Activated CD8-positive, alpha-beta memory T cell treated with anti-CD3 and anti-CD28 coated beads, Interleukin-2, amount 10 ng/mL, durations not matched to agents 7 days and 5 days (primary cell): ENCODE results near the gene SMPDL3B. TPM values are rescaled to one million over a fixed set of nuclear protein-coding genes. Genes with fewer than 3 reads are reported as not detected.

Source experiments
- ATAC-seq: fragments of 150-1000 bp; cut with Tn5 transposase; one replicate; pipeline ENCODE4 v1.10.0; 2021; ENCODE audit warnings: moderate library complexity
- CTCF ChIA-PET: fragments of 350-600 bp; sonication (Branson Sonifier 250); formaldehyde crosslinking; loops from one replicate; lab custom pipeline; 2021; ENCODE audit warnings: antibody characterized with exemption; lab: Charles Lee
- DNase-seq: peaks from one replicate; pipeline ENCODE4 v3.0.0-alpha.2; 2020
- H3K27ac Mint-ChIP-seq: one replicate; pipeline ENCODE4 v1.8.0; 2021; ENCODE audit warnings: mild to moderate bottlenecking, mixed read lengths
- H3K27me3 Mint-ChIP-seq: one replicate; pipeline ENCODE4 v1.8.0; 2021; ENCODE audit warnings: mixed read lengths
- H3K36me3 Mint-ChIP-seq: one replicate; pipeline ENCODE4 v1.8.0; 2021; ENCODE audit warnings: mild to moderate bottlenecking, mixed read lengths
- H3K4me1 Mint-ChIP-seq: one replicate; pipeline ENCODE4 v1.8.0; 2021; ENCODE audit warnings: mixed read lengths
- H3K4me3 Mint-ChIP-seq: one replicate; pipeline ENCODE4 v1.8.0; 2021; ENCODE audit warnings: mild to moderate bottlenecking, moderate library complexity, mixed read lengths
- H3K9me3 Mint-ChIP-seq: one replicate; pipeline ENCODE4 v1.8.0; 2022; ENCODE audit warnings: low read depth, mixed read lengths
- total RNA-seq, 2 experiments: library from RNA; stranded (reverse); gene quantifications; one replicate each; pipeline ENCODE4 v1.2.3, GENCODE V29; 2021

SMPDL3B gene, protein sequence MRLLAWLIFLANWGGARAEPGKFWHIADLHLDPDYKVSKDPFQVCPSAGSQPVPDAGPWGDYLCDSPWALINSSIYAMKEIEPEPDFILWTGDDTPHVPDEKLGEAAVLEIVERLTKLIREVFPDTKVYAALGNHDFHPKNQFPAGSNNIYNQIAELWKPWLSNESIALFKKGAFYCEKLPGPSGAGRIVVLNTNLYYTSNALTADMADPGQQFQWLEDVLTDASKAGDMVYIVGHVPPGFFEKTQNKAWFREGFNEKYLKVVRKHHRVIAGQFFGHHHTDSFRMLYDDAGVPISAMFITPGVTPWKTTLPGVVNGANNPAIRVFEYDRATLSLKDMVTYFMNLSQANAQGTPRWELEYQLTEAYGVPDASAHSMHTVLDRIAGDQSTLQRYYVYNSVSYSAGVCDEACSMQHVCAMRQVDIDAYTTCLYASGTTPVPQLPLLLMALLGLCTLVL
- total RNA-seq: 1 to 10 TPM in 1 of 2 experiments, under 1 TPM in 1; 0.40 to 1.4 TPM

DNA sequence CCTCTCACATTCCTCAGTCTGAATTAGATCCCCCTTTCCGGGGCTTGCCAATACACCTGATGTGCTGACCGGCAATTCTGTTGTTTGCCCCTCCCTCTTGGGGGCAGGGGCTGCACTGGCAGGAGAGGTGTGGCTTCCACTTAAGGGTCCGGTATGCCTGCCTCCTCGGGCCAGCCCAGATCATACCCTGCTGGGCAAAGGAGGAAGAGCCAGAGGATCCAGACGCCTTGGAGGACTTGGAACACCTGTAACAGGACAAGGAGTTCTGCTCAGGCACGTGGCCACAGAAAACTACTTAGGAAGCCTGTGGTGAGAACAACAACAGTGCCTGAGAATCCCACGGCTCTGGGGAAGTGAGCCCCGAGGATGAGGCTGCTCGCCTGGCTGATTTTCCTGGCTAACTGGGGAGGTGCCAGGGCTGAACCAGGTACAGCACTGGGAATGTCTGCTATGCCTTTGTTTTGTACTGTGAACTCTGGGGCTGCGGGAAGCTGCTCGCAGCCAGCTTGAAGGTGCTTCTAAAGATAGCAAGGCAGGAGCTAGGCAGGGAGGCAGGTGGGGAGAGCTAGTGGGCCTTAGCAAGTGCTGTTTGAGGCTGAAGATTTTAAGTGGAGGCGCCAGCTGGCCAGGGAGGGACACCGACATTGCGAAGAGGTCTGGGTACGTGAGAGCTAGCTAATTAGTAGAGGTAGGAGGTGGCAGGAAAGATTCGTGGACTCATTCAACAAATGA lies at the start of gene SMPDL3B:
Gene SMPDL3B, plus strand, starts transcription at position 183 of the 732 bp plus-strand sequence. Its CDS starts 184 bp downstream, at position 367.
- ATAC-seq (peak; percentile 55), DNase-seq (no peak)
- Mint-ChIP-seq H3K27me3 (peaks cover 14% of the 10 kb centered on the region), H3K36me3 (no peaks in the 10 kb centered on the region), H3K27ac (no peak within 1 kb of the TSS), H3K4me3 (peak within 1 kb of the TSS; percentile 38), H3K4me1 (peaks cover 40% of the 10 kb centered on the region), H3K9me3 (no peaks in the 10 kb centered on the region)
- CTCF ChIA-PET: interaction anchor here (1.3 kb wide), 1 partner anchor 78 kb away, joined by 4 read pairs; no protein-coding TSS in a partner anchor

DNA sequence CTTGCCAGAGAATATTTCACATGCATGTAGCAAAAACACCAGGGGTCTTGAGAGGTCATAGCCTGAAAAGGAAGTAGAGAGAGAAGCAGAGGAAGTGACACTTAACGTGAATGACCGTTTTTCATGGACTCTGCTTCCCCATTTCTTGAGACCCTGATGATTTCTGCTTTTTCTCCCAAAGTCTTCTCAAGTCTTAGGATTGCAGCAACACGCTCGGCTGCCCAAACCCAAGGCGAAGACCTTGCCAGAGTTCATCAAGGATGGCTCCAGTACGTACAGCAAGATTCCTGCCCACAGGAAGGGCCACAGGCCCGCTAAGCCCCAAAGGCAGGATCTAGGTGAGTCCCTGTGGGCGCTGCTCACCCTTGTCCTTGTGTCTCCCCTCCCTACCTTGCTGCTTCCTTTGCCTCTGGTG lies 49.7 kb upstream of the SMPDL3B start:
- H3K36me3 Mint-ChIP-seq: peaks cover 45% of the 10 kb centered on the region
- peak overlapping the region; percentile 27 for H3K27ac Mint-ChIP-seq
- ATAC-seq (no peak), DNase-seq (no peak)
- CTCF ChIA-PET: no interaction called here
- H3K9me3 Mint-ChIP-seq: no peaks in the 10 kb centered on the region
- H3K4me1 Mint-ChIP-seq: peaks cover 50% of the 10 kb centered on the region
- H3K27me3 Mint-ChIP-seq: no peaks in the 10 kb centered on the region
- H3K4me3 Mint-ChIP-seq: no peak overlapping the region

DNA sequence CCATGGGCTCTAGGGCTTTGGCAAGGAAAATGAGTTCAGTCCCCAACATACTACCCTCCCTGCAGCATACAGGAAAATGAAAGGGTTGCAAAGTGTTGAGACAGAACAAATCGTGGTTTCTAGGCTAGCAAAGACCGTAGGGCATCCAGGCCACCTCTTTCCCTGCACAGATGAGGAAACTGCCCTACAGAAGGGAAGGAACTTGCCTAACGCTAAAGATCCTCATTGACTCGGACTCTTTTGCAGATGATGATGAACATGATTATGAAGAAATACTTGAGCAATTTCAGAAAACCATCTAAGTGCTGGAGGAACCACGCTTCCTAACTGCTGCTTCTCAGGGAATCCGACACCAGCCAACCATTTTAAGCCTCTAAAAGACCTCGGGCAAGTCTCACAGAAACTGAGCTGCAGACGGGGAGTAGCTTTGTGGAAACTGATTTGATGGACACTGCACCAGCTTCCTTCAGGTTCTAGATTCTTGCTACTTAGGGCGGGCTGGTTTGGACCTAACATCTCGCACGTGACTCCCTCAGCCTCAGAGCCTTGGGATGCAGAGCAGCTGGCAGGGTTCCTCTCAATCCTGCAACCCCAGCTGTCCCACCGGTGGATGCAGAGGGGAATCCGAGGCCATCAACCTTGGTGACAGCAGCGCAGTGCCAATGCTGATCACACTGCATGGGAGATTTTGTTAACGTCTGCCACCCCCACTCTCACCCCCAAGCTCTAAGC lies 49.0 kb upstream of the SMPDL3B start:
- H3K9me3 Mint-ChIP-seq: no peaks in the 10 kb centered on the region
- ATAC-seq (no peak), DNase-seq (no peak)
- H3K4me1 Mint-ChIP-seq: peaks cover 54% of the 10 kb centered on the region
- H3K27me3 Mint-ChIP-seq: no peaks in the 10 kb centered on the region
- H3K27ac Mint-ChIP-seq: peak overlapping the region; percentile 89
- no peak overlapping the region for H3K4me3 Mint-ChIP-seq
- CTCF ChIA-PET: interaction anchor here (0.6 to 1.2 kb wide), 3 partner anchors 12 to 53 kb away, joined by 3 to 7 read pairs (median 5); no protein-coding TSS in a partner anchor
- H3K36me3 Mint-ChIP-seq: peaks cover 48% of the 10 kb centered on the region

DNA sequence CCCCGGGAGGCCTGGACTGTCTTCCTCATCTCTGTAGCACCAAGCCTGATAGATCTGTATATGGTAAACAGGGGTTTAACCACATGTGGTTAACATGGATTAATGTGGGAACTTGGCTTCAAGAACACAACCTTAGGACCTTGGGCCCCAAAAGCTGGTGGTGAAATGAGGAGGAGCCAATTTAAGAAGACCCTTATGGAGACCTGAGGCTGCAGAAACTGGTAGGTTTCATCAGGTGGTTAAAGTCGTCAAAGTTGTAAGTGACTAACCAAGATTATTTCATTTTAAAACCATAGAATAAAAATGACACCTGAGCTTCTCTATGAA lies 48.5 kb upstream of the SMPDL3B start:
- Mint-ChIP-seq H3K36me3 (peaks cover 52% of the 10 kb centered on the region), H3K9me3 (no peaks in the 10 kb centered on the region), H3K27ac (peak overlapping the region; percentile 89), H3K4me1 (peaks cover 60% of the 10 kb centered on the region), H3K27me3 (no peaks in the 10 kb centered on the region), H3K4me3 (no peak overlapping the region)
- DNase-seq: no peak
- peak; percentile 10 for ATAC-seq
- CTCF ChIA-PET: interaction anchor here (0.6 to 1.2 kb wide), 3 partner anchors 13 to 54 kb away, joined by 3 to 7 read pairs (median 5); no protein-coding TSS in a partner anchor

DNA sequence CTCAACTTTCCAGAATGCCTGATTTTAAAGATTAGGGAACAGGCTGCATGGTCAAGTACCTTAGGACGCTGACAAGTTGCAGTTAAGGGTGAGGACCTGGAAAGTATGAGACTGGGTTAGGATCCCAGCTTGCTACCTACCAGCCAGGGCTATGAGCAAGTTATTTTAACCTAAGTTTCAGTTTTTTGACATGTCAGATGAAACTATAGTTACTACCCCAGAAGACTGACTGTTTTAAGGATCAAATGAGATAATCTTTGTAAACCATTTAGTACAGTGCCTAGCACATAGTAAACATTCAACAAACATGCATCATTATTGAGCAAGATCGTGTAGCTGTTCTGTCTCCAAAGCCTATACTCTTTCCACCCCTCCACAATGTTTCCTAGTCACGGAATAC lies 48.1 kb upstream of the SMPDL3B start:
- Mint-ChIP-seq H3K4me3 (peak overlapping the region; percentile 50), H3K27ac (peak overlapping the region; percentile 89), H3K36me3 (peaks cover 56% of the 10 kb centered on the region), H3K4me1 (peaks cover 64% of the 10 kb centered on the region), H3K27me3 (no peaks in the 10 kb centered on the region), H3K9me3 (no peaks in the 10 kb centered on the region)
- ATAC-seq: peak; percentile 25
- CTCF ChIA-PET: interaction anchor here (0.6 to 1.2 kb wide), 3 partner anchors 13 to 54 kb away, joined by 3 to 7 read pairs (median 5); no protein-coding TSS in a partner anchor
- no peak for DNase-seq

DNA sequence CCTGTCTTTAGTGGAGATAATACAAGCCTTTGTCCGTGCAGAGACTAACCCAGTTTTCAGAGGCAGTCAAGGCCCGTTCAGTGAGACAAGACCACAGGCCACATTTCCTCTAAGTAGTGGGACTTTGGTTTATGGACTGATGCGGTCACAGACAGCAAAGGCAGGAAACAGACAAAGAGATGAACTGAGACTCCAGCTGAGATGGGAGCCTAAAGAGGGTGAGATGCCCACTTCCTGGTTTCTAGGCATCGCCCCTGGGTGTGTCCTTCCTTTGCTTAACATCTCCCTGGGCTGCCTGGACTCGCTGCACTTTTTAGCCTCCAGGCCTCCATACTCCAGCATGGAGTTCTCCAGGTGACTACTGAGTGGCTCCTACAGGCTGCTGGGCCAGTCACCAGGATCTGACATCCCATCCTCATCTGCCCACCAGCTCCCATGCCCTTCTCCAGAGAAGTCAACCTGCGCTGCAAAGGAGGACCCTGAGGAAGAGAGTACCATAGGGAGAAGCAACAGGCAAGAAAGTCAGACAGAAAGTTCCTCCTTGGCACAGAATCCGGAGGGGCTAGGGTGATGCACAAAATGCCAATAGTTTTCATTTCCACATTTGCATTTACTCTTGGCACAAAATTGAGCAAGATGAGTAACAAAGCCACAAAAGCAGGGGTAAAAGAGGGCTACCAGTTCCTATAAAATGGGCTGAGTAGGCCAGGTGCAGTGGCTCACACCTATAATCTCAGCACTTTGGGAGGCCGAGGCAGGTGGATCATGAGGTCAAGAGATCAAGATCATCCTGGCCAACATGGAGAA lies 47.4 kb upstream of the SMPDL3B start:
- CTCF ChIA-PET: interaction anchor here (1.2 kb wide), 1 partner anchor 30 kb away, joined by 7 read pairs; no protein-coding TSS in a partner anchor
- no peaks in the 10 kb centered on the region for H3K27me3 Mint-ChIP-seq
- peaks cover 62% of the 10 kb centered on the region for H3K36me3 Mint-ChIP-seq
- H3K4me3 Mint-ChIP-seq: peak overlapping the region; percentile 50
- peaks cover 71% of the 10 kb centered on the region for H3K4me1 Mint-ChIP-seq
- ATAC-seq: peak; percentile 83
- H3K9me3 Mint-ChIP-seq: no peaks in the 10 kb centered on the region
- peak overlapping the region; percentile 89 for H3K27ac Mint-ChIP-seq
- DNase-seq: peak; percentile 84

DNA sequence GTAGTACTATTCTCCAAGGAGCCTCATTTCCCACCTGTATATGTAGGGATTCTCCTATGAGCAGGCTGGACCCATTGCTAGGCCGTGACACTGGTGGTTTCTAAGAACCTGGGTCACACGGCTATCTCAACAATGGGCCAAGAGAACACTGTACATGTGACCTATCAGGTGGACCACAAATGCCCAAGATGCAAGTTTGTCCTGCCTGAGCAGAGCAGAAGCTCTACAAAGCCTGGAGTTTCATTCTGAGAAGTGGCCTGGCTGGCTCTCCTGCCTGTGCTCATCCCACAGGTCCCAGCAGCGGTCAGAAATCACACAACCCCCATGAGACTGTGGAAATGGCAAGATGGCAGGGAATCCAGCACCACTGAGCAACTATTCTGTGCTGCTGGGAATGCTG lies 45.3 kb upstream of the SMPDL3B start:
- no peaks in the 10 kb centered on the region for H3K9me3 Mint-ChIP-seq
- CTCF ChIA-PET: interaction anchor here (1.8 kb wide), 1 partner anchor 16 kb away, joined by 6 read pairs; no protein-coding TSS in a partner anchor
- peaks cover 72% of the 10 kb centered on the region for H3K4me1 Mint-ChIP-seq
- H3K27ac Mint-ChIP-seq: peak overlapping the region; percentile 14
- no peak overlapping the region for H3K4me3 Mint-ChIP-seq
- no peak for DNase-seq
- no peak for ATAC-seq
- no peaks in the 10 kb centered on the region for H3K27me3 Mint-ChIP-seq
- H3K36me3 Mint-ChIP-seq: peaks cover 71% of the 10 kb centered on the region

DNA sequence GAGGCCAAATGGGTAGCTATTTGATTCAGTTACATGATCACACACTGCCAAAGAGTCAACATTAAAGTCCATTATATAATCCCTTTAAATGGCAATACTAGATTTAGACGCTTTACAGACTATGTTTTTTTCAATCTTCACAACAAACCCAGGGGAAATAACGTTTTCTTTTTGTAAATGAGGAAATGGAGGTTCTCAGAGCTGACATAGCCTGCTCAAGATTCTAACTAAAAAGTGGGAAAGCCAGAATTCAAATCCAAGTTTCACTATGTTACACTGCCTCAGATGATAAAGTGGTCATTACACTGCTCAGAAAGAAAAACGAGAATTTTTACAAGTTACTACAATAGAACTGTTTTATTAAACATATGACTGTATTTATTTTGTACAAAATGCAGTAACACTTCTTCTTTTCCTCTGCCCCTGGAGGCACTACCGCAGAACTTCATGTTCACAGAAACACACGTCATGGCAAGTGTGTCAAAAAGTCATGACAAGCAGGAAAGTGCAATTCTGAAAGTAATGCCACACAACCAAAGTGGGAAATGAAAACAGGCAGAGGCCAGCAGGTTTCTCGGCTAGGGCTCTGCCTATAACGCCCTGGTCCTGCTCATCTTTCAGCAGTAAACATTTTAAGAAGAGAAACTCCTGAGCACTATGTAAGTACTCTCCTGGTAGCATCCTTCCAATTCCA lies 43.5 kb upstream of the SMPDL3B start:
- peaks cover 65% of the 10 kb centered on the region for H3K36me3 Mint-ChIP-seq
- peak overlapping the region; percentile 10 for H3K4me3 Mint-ChIP-seq
- no peaks in the 10 kb centered on the region for H3K9me3 Mint-ChIP-seq
- ATAC-seq: peak; percentile 31
- peaks cover 57% of the 10 kb centered on the region for H3K4me1 Mint-ChIP-seq
- H3K27ac Mint-ChIP-seq: peak overlapping the region; percentile 85
- H3K27me3 Mint-ChIP-seq: no peaks in the 10 kb centered on the region
- CTCF ChIA-PET: interaction anchor here (1.2 to 1.8 kb wide), 4 partner anchors 18 to 33 kb away, joined by 4 to 10 read pairs (median 6); no protein-coding TSS in a partner anchor
- DNase-seq: peak; percentile 69

DNA sequence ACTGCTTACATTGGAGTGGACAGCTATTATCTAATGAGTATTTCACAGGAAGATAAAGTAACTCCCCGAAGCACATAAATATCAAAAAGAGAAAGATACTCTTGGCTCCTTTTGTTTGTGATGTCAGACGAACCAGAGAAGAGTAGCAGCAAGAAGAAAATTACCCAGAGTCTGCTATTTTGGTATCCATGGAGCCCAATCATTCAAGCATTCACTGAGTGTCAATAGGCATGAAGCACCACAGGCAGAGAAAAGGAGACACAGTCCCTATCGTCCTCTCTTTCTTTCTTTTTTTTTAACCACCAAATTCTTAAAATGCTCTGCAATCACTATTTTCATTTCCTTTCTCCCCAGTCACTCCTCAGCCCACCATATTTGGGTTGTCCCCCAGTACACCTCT lies 40.3 kb upstream of the SMPDL3B start:
- no peak overlapping the region for H3K4me3 Mint-ChIP-seq
- CTCF ChIA-PET: no interaction called here
- no peaks in the 10 kb centered on the region for H3K9me3 Mint-ChIP-seq
- H3K4me1 Mint-ChIP-seq: peaks cover 33% of the 10 kb centered on the region
- ATAC-seq (no peak), DNase-seq (no peak)
- no peak overlapping the region for H3K27ac Mint-ChIP-seq
- peaks cover 53% of the 10 kb centered on the region for H3K36me3 Mint-ChIP-seq
- no peaks in the 10 kb centered on the region for H3K27me3 Mint-ChIP-seq

DNA sequence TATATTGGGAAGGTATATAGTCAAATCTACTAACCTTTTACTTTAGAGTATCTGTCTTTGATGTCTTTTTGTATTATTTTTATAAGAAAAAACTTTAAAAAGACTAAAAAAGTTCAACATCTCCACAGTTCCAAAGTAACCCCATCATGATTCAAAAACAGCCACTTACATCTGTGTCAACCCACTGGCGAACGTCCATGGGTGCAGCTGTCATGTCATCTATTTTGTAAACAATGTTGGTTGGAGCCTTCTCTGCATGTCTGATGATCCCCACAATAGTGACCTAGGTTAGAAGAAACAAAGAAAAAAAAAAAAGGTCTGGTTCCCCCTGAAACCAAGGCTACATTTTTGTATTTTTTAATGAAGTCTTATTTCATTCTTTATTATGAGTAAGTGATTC lies 28.0 kb upstream of the SMPDL3B start:
- Mint-ChIP-seq H3K9me3 (no peaks in the 10 kb centered on the region), H3K4me3 (no peak overlapping the region), H3K36me3 (peaks cover 40% of the 10 kb centered on the region), H3K4me1 (peaks cover 10% of the 10 kb centered on the region), H3K27me3 (no peaks in the 10 kb centered on the region), H3K27ac (no peak overlapping the region)
- CTCF ChIA-PET: interaction anchor here (1.7 kb wide), 1 partner anchor 72 kb away, joined by 4 read pairs; no protein-coding TSS in a partner anchor
- ATAC-seq (no peak), DNase-seq (no peak)

DNA sequence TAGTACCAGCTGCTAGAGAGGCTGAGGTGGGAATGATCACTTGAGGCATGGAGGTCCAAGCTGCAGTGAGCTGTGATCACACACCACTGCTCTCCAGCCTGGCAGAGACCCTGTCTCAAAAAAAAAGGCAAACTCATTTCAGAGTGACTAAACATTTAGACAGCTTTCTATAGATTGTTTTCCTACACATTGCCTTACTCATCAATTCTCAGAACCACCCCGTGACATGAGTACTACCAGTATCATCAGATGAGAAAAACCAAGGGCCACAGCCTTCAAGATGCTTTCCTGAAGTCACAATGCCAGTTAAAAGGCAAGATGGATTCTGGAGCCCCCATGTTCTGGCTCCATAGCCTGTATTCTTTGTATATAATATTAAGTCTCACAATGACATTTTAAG lies 22.4 kb upstream of the SMPDL3B start:
- H3K27me3 Mint-ChIP-seq: peaks cover 5% of the 10 kb centered on the region
- peak overlapping the region; percentile 2 for H3K4me3 Mint-ChIP-seq
- H3K9me3 Mint-ChIP-seq: no peaks in the 10 kb centered on the region
- peaks cover 34% of the 10 kb centered on the region for H3K36me3 Mint-ChIP-seq
- DNase-seq (no peak), ATAC-seq (no peak)
- CTCF ChIA-PET: interaction anchor here (0.7 to 1.5 kb wide), 2 partner anchors 21 to 328 kb away, joined by 3 to 5 read pairs; no protein-coding TSS in a partner anchor
- H3K4me1 Mint-ChIP-seq: peaks cover 31% of the 10 kb centered on the region
- H3K27ac Mint-ChIP-seq: peak overlapping the region; percentile 76
